ENCODE data around the gene MAPK8.

The MAPK8 gene

GRCh38 chr10:48477141-48477540 lies 170.7 kb downstream of the MAPK8 start:
- Histone ChIP-seq H3K27ac (ENCODE audit: low read depth, low read length) (no peak overlapping the region), H3K4me1 (ENCODE audit: control insufficient read depth in 1 of 2, insufficient read depth in 2 of 2, low read length in 2 of 2) (peaks cover 4% of the 10 kb centered on the region in 2 experiments), H3K4me2 (ENCODE audit: low read length) (no peak overlapping the region), H3K9ac (ENCODE audit: low read length) (no peak overlapping the region), H3K4me3 (ENCODE audit: low read depth, low read length) (no peak overlapping the region), H3K9me3 (ENCODE audit: insufficient read depth, low read depth, low read length) (no peaks in the 10 kb centered on the region), H3K79me1 (ENCODE audit: low read length) (peaks cover 2% of the 10 kb centered on the region), H3K14ac (ENCODE audit: low read length) (no peak overlapping the region), H2BK120ac (ENCODE audit: insufficient read depth, low read length, poor library complexity) (no peak overlapping the region), H3K79me2 (ENCODE audit: control insufficient read depth, insufficient read depth, low read length, poor library complexity) (no peaks in the 10 kb centered on the region), H3K18ac (ENCODE audit: low read length) (no peak overlapping the region), H3K36me3 (ENCODE audit: control insufficient read depth in 1 of 2, insufficient read depth in 2 of 2, low read length in 2 of 2) (no peaks in the 10 kb centered on the region), H2BK5ac (ENCODE audit: low read depth, low read length, poor library complexity) (no peak overlapping the region), H2AFZ (ENCODE audit: insufficient read depth, low read length, poor library complexity) (no peak overlapping the region), H4K12ac (ENCODE audit: low read depth, low read length) (no peak overlapping the region), H4K8ac (ENCODE audit: low read depth, low read length) (no peak overlapping the region), H3K4ac (ENCODE audit: low read depth, low read length) (no peak overlapping the region), H4K91ac (ENCODE audit: low read depth, low read length) (no peak overlapping the region), H2BK12ac (ENCODE audit: low read length) (no peak overlapping the region), H3K23ac (ENCODE audit: low read length) (no peak overlapping the region), H3K27me3 (ENCODE audit: insufficient read depth, low read length) (no peaks in the 10 kb centered on the region), H2AK5ac (ENCODE audit: low read length) (no peak overlapping the region)
- DNase-seq = no peak

- no peak overlapping the region for H4K91ac ChIP-seq (ENCODE audit: low read depth, low read length)
- H3K9me3 ChIP-seq (ENCODE audit: insufficient read depth, low read depth, low read length) = no peaks in the 10 kb centered on the region
- no peak overlapping the region for H2BK5ac ChIP-seq (ENCODE audit: low read depth, low read length, poor library complexity)
- no peak overlapping the region for H3K27ac ChIP-seq (ENCODE audit: low read depth, low read length)
- no peak overlapping the region for H3K4ac ChIP-seq (ENCODE audit: low read depth, low read length)
- H3K14ac ChIP-seq (ENCODE audit: low read length) = no peak overlapping the region
- H2AFZ ChIP-seq (ENCODE audit: insufficient read depth, low read length, poor library complexity) = no peak overlapping the region
- WGBS (ENCODE audit: extremely low coverage, insufficient coverage, insufficient read length) = no CpG with 5 or more reads among the region's 4 CpGs
- no peak overlapping the region for H2BK120ac ChIP-seq (ENCODE audit: insufficient read depth, low read length, poor library complexity)
- no peak overlapping the region for H3K9ac ChIP-seq (ENCODE audit: low read length)
- no peaks in the 10 kb centered on the region for H3K36me3 ChIP-seq (ENCODE audit: control insufficient read depth in 1 of 2, insufficient read depth in 2 of 2, low read length in 2 of 2)
- no peak overlapping the region for H4K12ac ChIP-seq (ENCODE audit: low read depth, low read length)
- no peaks in the 10 kb centered on the region for H3K79me2 ChIP-seq (ENCODE audit: control insufficient read depth, insufficient read depth, low read length, poor library complexity)
- peaks cover 2% of the 10 kb centered on the region for H3K79me1 ChIP-seq (ENCODE audit: low read length)
- H3K4me1 ChIP-seq (ENCODE audit: control insufficient read depth in 1 of 2, insufficient read depth in 2 of 2, low read length in 2 of 2) = peaks cover 4% of the 10 kb centered on the region in 2 experiments
- no peak for DNase-seq
- H2AK5ac ChIP-seq (ENCODE audit: low read length) = no peak overlapping the region
- no peak overlapping the region for H3K23ac ChIP-seq (ENCODE audit: low read length)
- H3K18ac ChIP-seq (ENCODE audit: low read length) = no peak overlapping the region
- no peak overlapping the region for H4K8ac ChIP-seq (ENCODE audit: low read depth, low read length)
- H2BK12ac ChIP-seq (ENCODE audit: low read length) = no peak overlapping the region
- no peak overlapping the region for H3K4me2 ChIP-seq (ENCODE audit: low read length)
- H3K27me3 ChIP-seq (ENCODE audit: insufficient read depth, low read length) = no peaks in the 10 kb centered on the region
- no peak overlapping the region for H3K4me3 ChIP-seq (ENCODE audit: low read depth, low read length)
These were observed 171.1 kb downstream of the MAPK8 start for GRCh38 chr10:48477616-48478015.

- WGBS (ENCODE audit: extremely low coverage, insufficient coverage, insufficient read length) = no CpG with 5 or more reads among the region's 5 CpGs
- H3K27me3 ChIP-seq (ENCODE audit: insufficient read depth, low read length) = no peaks in the 10 kb centered on the region
These were observed 172.0 kb downstream of the MAPK8 start for GRCh38 chr10:48478469-48478868.

GRCh38 chr10:48478980-48479811 lies 172.7 kb downstream of the MAPK8 start:
- Histone ChIP-seq H3K9ac (ENCODE audit: low read length) (no peak overlapping the region), H3K4me1 (ENCODE audit: control insufficient read depth in 1 of 2, insufficient read depth in 2 of 2, low read length in 2 of 2) (peaks cover 4% of the 10 kb centered on the region in 2 experiments), H3K79me2 (ENCODE audit: control insufficient read depth, insufficient read depth, low read length, poor library complexity) (no peaks in the 10 kb centered on the region), H2AFZ (ENCODE audit: insufficient read depth, low read length, poor library complexity) (no peak overlapping the region), H3K14ac (ENCODE audit: low read length) (no peak overlapping the region), H2BK5ac (ENCODE audit: low read depth, low read length, poor library complexity) (no peak overlapping the region), H3K4me2 (ENCODE audit: low read length) (no peak overlapping the region), H2AK5ac (ENCODE audit: low read length) (no peak overlapping the region), H3K23ac (ENCODE audit: low read length) (no peak overlapping the region), H3K9me3 (ENCODE audit: insufficient read depth, low read depth, low read length) (no peaks in the 10 kb centered on the region), H3K27me3 (ENCODE audit: insufficient read depth, low read length) (no peaks in the 10 kb centered on the region), H3K36me3 (ENCODE audit: control insufficient read depth in 1 of 2, insufficient read depth in 2 of 2, low read length in 2 of 2) (no peaks in the 10 kb centered on the region), H3K4me3 (ENCODE audit: low read depth, low read length) (no peak overlapping the region), H3K27ac (ENCODE audit: low read depth, low read length) (no peak overlapping the region), H4K8ac (ENCODE audit: low read depth, low read length) (no peak overlapping the region), H2BK12ac (ENCODE audit: low read length) (no peak overlapping the region), H3K18ac (ENCODE audit: low read length) (no peak overlapping the region), H2BK120ac (ENCODE audit: insufficient read depth, low read length, poor library complexity) (no peak overlapping the region), H4K12ac (ENCODE audit: low read depth, low read length) (no peak overlapping the region), H3K4ac (ENCODE audit: low read depth, low read length) (no peak overlapping the region), H3K79me1 (ENCODE audit: low read length) (peaks cover 2% of the 10 kb centered on the region), H4K91ac (ENCODE audit: low read depth, low read length) (no peak overlapping the region)
- DNase-seq = no peak
- no CpG with 5 or more reads among the region's 30 CpGs for WGBS (ENCODE audit: extremely low coverage, insufficient coverage, insufficient read length)

More at GRCh38 chr10:48478469-48478868, 172.0 kb downstream of the MAPK8 start:
- Histone ChIP-seq H3K14ac (ENCODE audit: low read length) (no peak overlapping the region), H2AK5ac (ENCODE audit: low read length) (no peak overlapping the region), H3K18ac (ENCODE audit: low read length) (no peak overlapping the region), H3K9ac (ENCODE audit: low read length) (no peak overlapping the region), H3K9me3 (ENCODE audit: insufficient read depth, low read depth, low read length) (no peaks in the 10 kb centered on the region), H3K4me1 (ENCODE audit: control insufficient read depth in 1 of 2, insufficient read depth in 2 of 2, low read length in 2 of 2) (peaks cover 4% of the 10 kb centered on the region in 2 experiments), H3K4me2 (ENCODE audit: low read length) (no peak overlapping the region), H2BK5ac (ENCODE audit: low read depth, low read length, poor library complexity) (no peak overlapping the region), H2AFZ (ENCODE audit: insufficient read depth, low read length, poor library complexity) (no peak overlapping the region), H2BK120ac (ENCODE audit: insufficient read depth, low read length, poor library complexity) (no peak overlapping the region), H3K27ac (ENCODE audit: low read depth, low read length) (no peak overlapping the region), H3K79me2 (ENCODE audit: control insufficient read depth, insufficient read depth, low read length, poor library complexity) (no peaks in the 10 kb centered on the region), H3K79me1 (ENCODE audit: low read length) (peaks cover 2% of the 10 kb centered on the region), H2BK12ac (ENCODE audit: low read length) (no peak overlapping the region), H3K4me3 (ENCODE audit: low read depth, low read length) (no peak overlapping the region), H4K91ac (ENCODE audit: low read depth, low read length) (no peak overlapping the region), H4K8ac (ENCODE audit: low read depth, low read length) (no peak overlapping the region), H3K4ac (ENCODE audit: low read depth, low read length) (no peak overlapping the region), H4K12ac (ENCODE audit: low read depth, low read length) (no peak overlapping the region), H3K36me3 (ENCODE audit: control insufficient read depth in 1 of 2, insufficient read depth in 2 of 2, low read length in 2 of 2) (no peaks in the 10 kb centered on the region), H3K23ac (ENCODE audit: low read length) (no peak overlapping the region)
- no peak for DNase-seq
